AG10803 (cell line): Measurements from ENCODE around the gene DNAH10.

Experiments
- DNase-seq: peaks from one replicate; pipeline ENCODE4 v3.0.0; 2010; ENCODE audit warnings: low read depth
- H3K4me3 ChIP-seq: 2 replicates; pipeline ENCODE4 v1.5.1; 2011; ENCODE audit warnings: mild to moderate bottlenecking, low read length, control low read depth
- CTCF ChIP-seq: conservative IDR thresholded peaks from 2 replicates; pipeline ENCODE4 v1.5.1; 2011; ENCODE audit warnings: mild to moderate bottlenecking, low read length, control low read depth, inconsistent platforms

Gene DNAH10

GRCh38 chr12:123971770-123972456, 209.8 kb downstream of the DNAH10 start:
- TF ChIP-seq CTCF, result no peak
- H3K4me3 ChIP-seq, result peak overlapping the region; percentile 79
- no peak for DNase-seq

DNA sequence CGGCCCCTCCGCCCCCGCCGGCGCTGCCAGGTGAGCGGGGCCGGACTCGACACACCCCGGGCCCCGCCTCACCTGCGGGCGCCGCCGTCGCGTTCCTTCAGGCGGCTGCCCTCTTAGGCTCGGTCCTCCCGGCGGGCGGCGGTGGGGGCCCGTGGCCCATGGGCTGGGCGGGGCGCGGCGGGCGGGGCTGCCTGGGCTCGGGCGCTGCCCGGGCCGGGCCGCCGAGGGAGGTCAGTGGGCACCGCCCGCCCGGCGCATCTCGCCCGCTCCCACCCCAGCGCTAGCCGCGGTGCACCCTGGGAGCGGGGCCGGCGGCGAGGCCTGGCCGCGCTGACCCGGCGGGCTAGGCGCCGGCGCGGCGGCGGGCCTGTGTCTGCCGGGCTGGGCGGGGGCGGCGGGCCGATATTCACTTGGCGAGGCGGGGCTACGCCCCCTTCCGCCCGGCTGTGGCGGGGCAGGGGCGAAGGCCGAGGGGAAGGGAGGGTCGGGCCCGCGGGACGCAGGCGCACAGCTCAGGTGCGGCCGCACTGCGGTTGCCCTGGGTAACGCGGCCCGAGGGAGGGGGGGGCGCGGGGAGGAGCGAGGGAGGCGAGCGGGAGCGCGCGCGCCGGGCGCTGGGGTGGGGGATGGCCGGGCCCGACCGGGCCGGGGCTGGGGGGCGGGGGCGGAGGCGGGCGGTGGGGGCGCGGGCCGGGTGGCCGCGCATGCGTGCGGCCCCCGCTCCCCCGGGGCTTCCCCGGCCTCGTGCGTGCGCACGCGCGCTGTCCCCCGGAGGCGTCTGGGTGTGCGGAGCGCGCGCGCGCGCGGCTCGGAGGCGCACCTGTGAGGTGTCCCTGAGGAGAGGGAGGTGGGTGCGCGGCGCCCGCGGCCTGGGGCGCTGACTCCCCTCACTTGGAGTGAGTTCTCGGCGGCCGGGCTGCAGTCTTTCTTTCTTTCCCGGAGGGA, 210.6 kb downstream of the DNAH10 start, which contains the start of the genes CCDC92 and ZNF664:
Gene CCDC92, minus strand, starts transcription at position 375 of the 945 bp plus-strand sequence. CDS start 28,526 bp downstream, outside the sequence.
Gene ZNF664, plus strand, starts transcription at position 759 of the 945 bp plus-strand sequence. CDS start 38,930 bp downstream, outside the sequence.
- H3K4me3 ChIP-seq, result peak within 1 kb of the TSS; percentile 79
- no peak for TF ChIP-seq CTCF
- peak; percentile 87 for DNase-seq

GRCh38 chr12:123973552-123974341, 211.6 kb downstream of the DNAH10 start:
- H3K4me3 ChIP-seq, result peak overlapping the region; percentile 68
- DNase-seq, result peak; percentile 6
- TF ChIP-seq CTCF, result no peak

- no peak overlapping the region for H3K4me3 ChIP-seq
- no peak for TF ChIP-seq CTCF
- no peak for DNase-seq
Observed at GRCh38 chr12:123976227-123976826, 214.2 kb downstream of the DNAH10 start.

DNA sequence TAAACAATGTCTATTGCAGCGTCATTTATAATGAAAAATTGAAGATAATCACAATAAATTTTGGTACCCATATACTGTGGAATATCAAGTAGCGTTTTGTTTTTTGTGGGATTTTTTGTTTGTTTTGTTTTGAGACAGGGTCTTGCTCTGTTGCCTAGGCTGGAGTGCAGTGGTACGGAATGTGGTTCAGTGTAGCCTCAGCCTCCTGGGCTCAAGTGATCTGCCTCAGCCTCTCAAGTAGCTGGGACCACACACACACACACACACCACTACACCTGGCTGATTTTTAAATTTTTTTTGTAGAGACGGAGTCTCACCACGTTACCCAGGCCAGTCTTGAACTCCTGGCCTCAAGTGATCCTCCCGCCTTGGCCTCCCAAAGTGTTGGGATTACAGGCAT, 217.5 kb downstream of the DNAH10 start:
- TF ChIP-seq CTCF, result no peak
- no peak overlapping the region for H3K4me3 ChIP-seq
- DNase-seq, result no peak

GRCh38 chr12:123982269-123982668, 220.2 kb downstream of the DNAH10 start:
- DNase-seq, result no peak
- TF ChIP-seq CTCF, result no peak
- H3K4me3 ChIP-seq, result no peak overlapping the region
